ENCODE results near the gene PRSS21. TPM values are rescaled to one million over a fixed set of nuclear protein-coding genes. Genes with fewer than 3 reads are reported as not detected.
A peak's percentile ranks its signal among the peaks of the same experiment; 100 is the strongest.

Gene PRSS21
- total RNA-seq, 5 donors from 2014 or later (not counting 1 experiment from before 2014, with no cell fraction given): 0.90 to 8.3 (median 3.3) TPM

- CTCF ChIA-PET: no interaction called here
- H3K4me1 Mint-ChIP-seq: peaks cover 7 to 8% (median 7%) of the 10 kb centered on the region in 3 donors
Observed at GRCh38 chr16:2833776-2834175, 16.7 kb downstream of the PRSS21 start.

GRCh38 chr16:2834968-2835367 lies 17.9 kb downstream of the PRSS21 start:
- ATAC-seq (replicated peaks in 1 of 4) (no peak), DNase-seq (no peak)
- H3K4me1 Mint-ChIP-seq: peaks cover 13 to 20% (median 16%) of the 10 kb centered on the region in 3 donors
- no peaks in the 10 kb centered on the region for H3K9me3 Mint-ChIP-seq
- POLR2A ChIA-PET: no interaction called here
- Histone ChIP-seq H3K27ac (ENCODE audit: low read length) (no peak overlapping the region), H3K36me3 (ENCODE audit: control insufficient read depth in 2 of 2, extremely low read depth in 1 of 2, insufficient read depth in 1 of 2, low read length in 1 of 2) (no peaks in the 10 kb centered on the region), H3K27me3 (replicated peaks in 1 of 2; ENCODE audit: control insufficient read depth in 2 of 2, extremely low read depth in 1 of 2, insufficient read depth in 2 of 2, low read length in 1 of 2) (peaks cover 0 to 36% of the 10 kb centered on the region in 2 experiments), H3K9me3 (no peaks in the 10 kb centered on the region), H3K4me1 (ENCODE audit: control insufficient read depth in 1 of 2, extremely low read depth in 1 of 2, insufficient read depth in 2 of 2, low read length in 2 of 2) (peaks cover 0 to 20% of the 10 kb centered on the region in 2 experiments), H3K4me3 (ENCODE audit: control insufficient read depth in 1 of 2, extremely low read depth in 1 of 2, low read length in 1 of 2) (no peak overlapping the region)
- H3K27me3 Mint-ChIP-seq: peaks cover 10 to 16% of the 10 kb centered on the region in 2 donors
- no peak overlapping the region for H3K27ac Mint-ChIP-seq
- H3K36me3 Mint-ChIP-seq: no peaks in the 10 kb centered on the region
- CTCF ChIA-PET: no interaction called here
- H3K4me3 Mint-ChIP-seq: no peak overlapping the region
- 83% methylated on average over 3 of the region's 3 CpGs for WGBS (ENCODE audit: insufficient coverage)

More at GRCh38 chr16:2833776-2834175, 16.7 kb downstream of the PRSS21 start:
- no peaks in the 10 kb centered on the region for H3K36me3 Mint-ChIP-seq
- Histone ChIP-seq H3K36me3 (ENCODE audit: control insufficient read depth in 2 of 2, extremely low read depth in 1 of 2, insufficient read depth in 1 of 2, low read length in 1 of 2) (no peaks in the 10 kb centered on the region), H3K27me3 (replicated peaks in 1 of 2; ENCODE audit: control insufficient read depth in 2 of 2, extremely low read depth in 1 of 2, insufficient read depth in 2 of 2, low read length in 1 of 2) (peaks cover 0 to 48% of the 10 kb centered on the region in 2 experiments), H3K4me1 (ENCODE audit: control insufficient read depth in 1 of 2, extremely low read depth in 1 of 2, insufficient read depth in 2 of 2, low read length in 2 of 2) (peaks cover 0 to 11% of the 10 kb centered on the region in 2 experiments), H3K9me3 (no peaks in the 10 kb centered on the region), H3K27ac (ENCODE audit: low read length) (no peak overlapping the region), H3K4me3 (ENCODE audit: control insufficient read depth in 1 of 2, extremely low read depth in 1 of 2, low read length in 1 of 2) (no peak overlapping the region)
- no peak overlapping the region for H3K4me3 Mint-ChIP-seq
- POLR2A ChIA-PET: no interaction called here
- WGBS (ENCODE audit: insufficient coverage): no CpG with 5 or more reads among the region's 7 CpGs
- no peak for ATAC-seq (replicated peaks in 1 of 4)
- no peaks in the 10 kb centered on the region for H3K9me3 Mint-ChIP-seq
- H3K27ac Mint-ChIP-seq: no peak overlapping the region
- peaks cover 10 to 16% of the 10 kb centered on the region in 2 donors for H3K27me3 Mint-ChIP-seq
- no peak for DNase-seq

GRCh38 chr16:2835638-2836493 lies 18.8 kb downstream of the PRSS21 start:
- no peak overlapping the region for H3K27ac ChIP-seq (ENCODE audit: low read length)
- H3K27me3 ChIP-seq (replicated peaks in 1 of 2; ENCODE audit: control insufficient read depth in 2 of 2, extremely low read depth in 1 of 2, insufficient read depth in 2 of 2, low read length in 1 of 2): peaks cover 0 to 27% of the 10 kb centered on the region in 2 experiments
- ATAC-seq (replicated peaks in 1 of 4): no peak
- Mint-ChIP-seq H3K4me3 (no peak overlapping the region), H3K27ac (no peak overlapping the region), H3K36me3 (no peaks in the 10 kb centered on the region), H3K4me1 (peaks cover 16 to 27% (median 20%) of the 10 kb centered on the region in 3 donors), H3K27me3 (peaks cover 8 to 11% of the 10 kb centered on the region in 2 donors), H3K9me3 (no peaks in the 10 kb centered on the region)
- no peak for DNase-seq
- no peaks in the 10 kb centered on the region for H3K36me3 ChIP-seq (ENCODE audit: control insufficient read depth in 2 of 2, extremely low read depth in 1 of 2, insufficient read depth in 1 of 2, low read length in 1 of 2)
- H3K4me3 ChIP-seq (ENCODE audit: control insufficient read depth in 1 of 2, extremely low read depth in 1 of 2, low read length in 1 of 2): no peak overlapping the region
- POLR2A ChIA-PET: no interaction called here
- peaks cover 6 to 26% of the 10 kb centered on the region in 2 experiments for H3K4me1 ChIP-seq (ENCODE audit: control insufficient read depth in 1 of 2, extremely low read depth in 1 of 2, insufficient read depth in 2 of 2, low read length in 2 of 2)
- 56% methylated on average over 15 of the region's 22 CpGs for WGBS (ENCODE audit: insufficient coverage)
- H3K9me3 ChIP-seq: no peaks in the 10 kb centered on the region
- CTCF ChIA-PET: no interaction called here

GRCh38 chr16:2836646-2837508 lies 19.8 kb downstream of the PRSS21 start:
- Mint-ChIP-seq H3K4me1 (peaks cover 16 to 35% (median 27%) of the 10 kb centered on the region in 3 donors), H3K9me3 (no peaks in the 10 kb centered on the region), H3K36me3 (no peaks in the 10 kb centered on the region), H3K27ac (no peak overlapping the region), H3K4me3 (no peak overlapping the region), H3K27me3 (peaks cover 5 to 9% of the 10 kb centered on the region in 2 donors)
- CTCF ChIA-PET: no interaction called here
- Histone ChIP-seq H3K9me3 (no peaks in the 10 kb centered on the region), H3K4me3 (ENCODE audit: control insufficient read depth in 1 of 2, extremely low read depth in 1 of 2, low read length in 1 of 2) (no peak overlapping the region), H3K4me1 (ENCODE audit: control insufficient read depth in 1 of 2, extremely low read depth in 1 of 2, insufficient read depth in 2 of 2, low read length in 2 of 2) (peaks cover 15 to 36% of the 10 kb centered on the region in 2 experiments), H3K27me3 (replicated peaks in 1 of 2; ENCODE audit: control insufficient read depth in 2 of 2, extremely low read depth in 1 of 2, insufficient read depth in 2 of 2, low read length in 1 of 2) (peaks cover 0 to 17% of the 10 kb centered on the region in 2 experiments), H3K27ac (ENCODE audit: low read length) (no peak overlapping the region), H3K36me3 (ENCODE audit: control insufficient read depth in 2 of 2, extremely low read depth in 1 of 2, insufficient read depth in 1 of 2, low read length in 1 of 2) (no peaks in the 10 kb centered on the region)
- no peak for DNase-seq
- ATAC-seq (replicated peaks in 1 of 4): no peak
- POLR2A ChIA-PET: no interaction called here
- 89% methylated on average over 5 of the region's 13 CpGs for WGBS (ENCODE audit: insufficient coverage)

GRCh38 chr16:2838928-2839327 lies 21.9 kb downstream of the PRSS21 start:
- POLR2A ChIA-PET: no interaction called here

More at GRCh38 chr16:2838928-2839327, 21.9 kb downstream of the PRSS21 start:
- H3K27ac ChIP-seq (ENCODE audit: low read length): no peak overlapping the region
- peaks cover 22 to 47% of the 10 kb centered on the region in 2 experiments for H3K4me1 ChIP-seq (ENCODE audit: control insufficient read depth in 1 of 2, extremely low read depth in 1 of 2, insufficient read depth in 2 of 2, low read length in 2 of 2)
- DNase-seq (peak in 33 of 35 experiments; percentile 10 to 77 (median 46)), ATAC-seq (replicated peaks in 1 of 4) (peak; percentile 51 to 75 (median 56))
- H3K4me3 ChIP-seq (ENCODE audit: control insufficient read depth in 1 of 2, extremely low read depth in 1 of 2, low read length in 1 of 2): no peak overlapping the region
- Mint-ChIP-seq H3K36me3 (no peaks in the 10 kb centered on the region), H3K4me3 (no peak overlapping the region), H3K27ac (no peak overlapping the region), H3K9me3 (no peaks in the 10 kb centered on the region), H3K27me3 (peaks cover 0 to 4% of the 10 kb centered on the region in 2 donors), H3K4me1 (peaks cover 16 to 50% (median 37%) of the 10 kb centered on the region in 3 donors)
- H3K36me3 ChIP-seq (ENCODE audit: control insufficient read depth in 2 of 2, extremely low read depth in 1 of 2, insufficient read depth in 1 of 2, low read length in 1 of 2): no peaks in the 10 kb centered on the region
- WGBS (ENCODE audit: insufficient coverage): 14% methylated on average over 11 of the region's 12 CpGs
- CTCF ChIA-PET: interaction anchor here in 1 of 2 donors (0.6 to 2.6 kb wide), 4 partner anchors 27 to 88 kb away, joined by 3 to 19 read pairs (median 4); no protein-coding TSS in a partner anchor
- no peaks in the 10 kb centered on the region for H3K9me3 ChIP-seq
- H3K27me3 ChIP-seq (replicated peaks in 1 of 2; ENCODE audit: control insufficient read depth in 2 of 2, extremely low read depth in 1 of 2, insufficient read depth in 2 of 2, low read length in 1 of 2): peaks cover 0 to 10% of the 10 kb centered on the region in 2 experiments
